HS-5 (cell line): ENCODE results near the gene PHACTR3.

ENCODE experiments used
- DNase-seq: peaks from one replicate; pipeline ENCODE4 v3.0.0-alpha.2; 2012; ENCODE audit warnings: low read depth

The PHACTR3 gene

GRCh38 chr20:59574308-59574707 lies 30.0 kb upstream of the PHACTR3 start:
- no peak for DNase-seq

- DNase-seq, result no peak
These were observed 29.1 kb upstream of the PHACTR3 start for GRCh38 chr20:59575216-59575615.

- DNase-seq, result no peak
These were observed 28.7 kb upstream of the PHACTR3 start for GRCh38 chr20:59575653-59576052.

GRCh38 chr20:59576216-59576953 lies 28.0 kb upstream of the PHACTR3 start:
- DNase-seq, result no peak

GRCh38 chr20:59577037-59577808 lies 27.1 kb upstream of the PHACTR3 start:
- no peak for DNase-seq

DNA sequence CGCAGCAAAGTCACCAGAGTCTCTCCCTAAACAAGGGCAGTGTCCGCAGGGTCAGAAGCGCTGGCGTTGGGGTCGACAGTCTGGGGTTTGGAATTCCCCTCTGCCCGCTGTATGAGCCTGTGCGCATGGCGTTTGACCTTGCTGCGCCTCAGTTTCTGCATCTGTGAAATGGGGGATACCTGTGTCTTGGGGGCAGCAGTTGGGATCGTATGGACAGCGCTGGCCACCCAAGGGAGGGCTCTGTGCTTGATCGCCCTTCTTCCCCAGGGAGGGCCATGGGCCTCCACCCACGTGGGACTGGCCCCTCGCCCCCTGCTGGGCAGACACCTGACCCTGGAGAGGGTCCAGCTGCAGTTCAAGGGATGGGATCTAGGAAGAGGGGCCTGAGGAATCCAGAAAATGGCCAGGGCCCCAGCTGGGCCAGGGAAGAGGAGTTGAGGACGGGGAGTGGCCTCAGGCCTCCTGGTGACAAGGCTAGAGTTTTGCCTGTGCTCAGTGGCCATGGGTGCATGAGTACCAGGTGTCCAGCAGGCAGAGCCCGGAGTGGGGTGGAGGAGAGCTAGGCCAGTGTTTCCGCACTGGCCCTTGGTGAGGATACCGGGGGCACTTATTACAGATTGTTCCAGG lies 26.4 kb upstream of the PHACTR3 start:
- no peak for DNase-seq

- DNase-seq, result no peak
These were observed 25.6 kb upstream of the PHACTR3 start for GRCh38 chr20:59578436-59579403.

DNA sequence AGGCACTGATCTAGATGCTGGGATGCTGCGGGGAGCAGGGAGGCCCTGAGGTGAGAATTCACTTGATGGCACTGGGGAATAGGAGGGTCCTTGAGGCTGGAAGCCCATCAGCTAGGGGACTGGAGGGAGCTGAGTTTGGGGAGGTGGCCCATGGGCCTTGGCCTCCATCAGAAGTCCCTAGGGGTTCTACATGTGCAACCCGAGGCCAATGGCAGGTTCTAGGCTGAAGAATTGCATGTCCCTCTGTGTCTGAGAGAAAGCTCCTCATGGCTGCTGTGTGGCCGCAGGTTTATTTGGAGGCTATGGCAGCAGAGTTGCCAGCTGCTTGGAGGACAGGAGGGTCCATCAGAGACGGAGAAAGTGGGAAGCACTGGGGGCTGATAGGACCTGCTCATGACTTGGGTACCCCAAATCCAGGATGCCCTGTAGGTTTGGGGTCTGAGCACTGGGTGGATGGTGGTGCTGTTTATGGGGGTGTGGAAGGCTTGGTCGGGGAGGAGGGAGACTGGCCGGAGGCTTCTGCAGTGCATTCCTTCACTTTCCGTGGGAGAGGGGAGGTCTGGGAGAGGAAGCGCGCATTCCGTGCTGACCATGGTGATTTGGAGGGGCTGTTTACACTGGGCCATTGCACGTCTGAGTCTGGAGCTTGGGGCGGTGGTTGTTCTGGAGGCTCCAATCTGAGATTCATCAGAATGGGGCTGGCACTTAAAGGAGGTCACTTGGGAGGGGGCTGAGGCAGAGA lies 24.8 kb upstream of the PHACTR3 start:
- DNase-seq, result no peak

DNA sequence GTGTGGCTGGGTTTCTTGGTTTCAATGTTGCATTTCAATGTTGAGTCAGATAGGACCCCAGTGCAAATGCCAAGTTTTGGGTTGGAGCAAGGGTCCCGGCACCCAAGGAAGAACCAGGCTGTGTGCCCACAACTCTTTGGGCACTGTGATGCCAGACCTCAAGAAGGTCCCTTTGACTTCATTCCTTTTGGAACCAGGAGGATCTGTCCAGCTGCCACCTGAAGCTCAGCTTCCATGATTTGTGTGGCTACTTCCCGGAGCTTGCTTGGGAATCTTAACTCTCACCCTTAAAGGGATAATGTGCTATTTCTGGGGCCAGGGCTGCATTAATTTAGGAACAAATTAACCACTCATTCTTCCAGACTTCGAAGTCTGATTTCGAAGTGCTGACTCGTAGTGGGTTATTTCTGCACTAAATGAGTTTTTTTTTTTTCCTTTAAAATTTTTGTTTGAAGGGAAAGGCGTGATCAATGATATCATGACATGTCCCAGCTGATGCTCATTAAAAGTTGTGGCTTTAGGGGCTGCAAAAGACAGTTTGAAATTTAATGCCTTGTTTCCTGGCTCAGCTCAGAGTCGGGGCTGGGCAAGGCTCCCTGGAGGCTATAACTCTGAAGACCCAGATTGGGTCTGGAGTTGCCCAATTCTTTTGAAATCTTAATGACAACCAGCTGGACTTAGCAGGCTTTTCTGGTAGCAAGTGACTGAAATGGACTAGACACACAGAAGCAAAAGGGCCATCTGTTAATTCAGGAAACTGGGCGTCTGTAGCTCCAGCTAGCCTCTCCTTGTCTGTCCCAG lies 24.0 kb upstream of the PHACTR3 start:
- DNase-seq, result peak; percentile 14

GRCh38 chr20:59580991-59581401 lies 23.3 kb upstream of the PHACTR3 start:
- DNase-seq, result no peak

DNA sequence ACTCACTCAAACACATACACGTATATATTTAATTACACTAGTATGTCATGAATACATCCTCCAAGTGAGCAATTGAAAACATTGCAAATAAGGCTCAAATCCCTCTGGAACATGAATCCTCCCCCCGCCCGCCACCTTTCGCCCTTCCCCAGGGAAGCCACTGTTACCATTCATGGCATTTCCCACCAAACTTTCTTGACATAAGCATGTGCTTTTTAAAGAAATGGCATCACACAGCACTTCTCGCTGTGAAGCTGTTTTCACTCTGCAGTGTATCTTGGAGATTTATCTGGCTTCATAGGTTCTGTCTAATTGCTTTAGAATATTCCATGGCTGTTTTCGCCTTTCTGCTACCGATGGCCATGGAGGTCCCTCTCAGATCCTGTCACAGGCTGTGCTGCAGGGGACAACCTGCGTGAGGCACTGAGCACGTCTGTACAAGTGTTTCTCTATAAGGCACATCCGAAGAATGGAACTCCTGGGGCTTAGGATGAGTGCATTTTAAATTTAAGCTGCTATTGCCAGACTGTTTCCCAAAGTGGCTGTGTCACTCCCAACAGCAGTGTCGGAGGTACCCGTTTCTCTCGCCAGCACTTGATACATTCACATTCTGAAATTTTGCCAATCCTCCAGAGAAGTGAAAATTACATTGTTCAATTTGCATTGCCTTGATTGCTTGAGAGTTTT lies 22.2 kb upstream of the PHACTR3 start:
- no peak for DNase-seq

- no peak for DNase-seq
These were observed 20.7 kb upstream of the PHACTR3 start for GRCh38 chr20:59583428-59584277.

DNA sequence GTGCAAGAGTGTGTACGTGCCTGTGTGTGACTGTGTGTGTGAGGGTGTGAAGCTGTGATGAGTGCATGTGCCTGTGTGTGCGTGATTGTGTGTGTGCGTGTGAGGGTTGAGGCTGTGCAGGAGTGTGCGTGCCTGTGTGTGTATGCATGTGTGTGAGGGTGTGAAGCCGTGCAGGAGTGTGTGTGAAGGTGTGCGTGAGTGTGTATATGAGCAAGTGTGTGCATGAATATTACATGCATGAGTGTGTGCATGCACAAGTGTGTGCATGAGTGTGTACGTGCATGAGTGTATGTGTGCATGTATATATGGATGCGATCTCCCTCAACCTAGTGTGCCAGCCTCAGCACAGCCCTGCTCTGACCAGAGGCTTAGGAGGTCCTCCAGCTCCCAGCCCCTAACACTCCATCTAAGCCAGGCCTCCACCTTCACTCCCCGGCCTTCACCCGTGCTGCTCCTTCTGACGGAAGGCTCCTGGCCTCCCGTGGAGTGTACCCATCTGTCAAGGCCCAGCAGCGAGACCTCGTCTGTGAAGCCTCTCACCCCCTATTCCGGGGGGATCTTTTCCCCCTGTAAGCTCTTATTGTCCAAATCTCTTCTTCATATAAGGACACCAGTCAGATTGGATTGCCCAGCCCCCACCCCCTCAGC lies 19.9 kb upstream of the PHACTR3 start:
- no peak for DNase-seq

- no peak for DNase-seq
These were observed 18.5 kb upstream of the PHACTR3 start for GRCh38 chr20:59585714-59586409.

GRCh38 chr20:59586613-59587012 lies 17.7 kb upstream of the PHACTR3 start:
- DNase-seq, result no peak

- no peak for DNase-seq
These were observed 16.8 kb upstream of the PHACTR3 start for GRCh38 chr20:59587570-59587969.

DNA sequence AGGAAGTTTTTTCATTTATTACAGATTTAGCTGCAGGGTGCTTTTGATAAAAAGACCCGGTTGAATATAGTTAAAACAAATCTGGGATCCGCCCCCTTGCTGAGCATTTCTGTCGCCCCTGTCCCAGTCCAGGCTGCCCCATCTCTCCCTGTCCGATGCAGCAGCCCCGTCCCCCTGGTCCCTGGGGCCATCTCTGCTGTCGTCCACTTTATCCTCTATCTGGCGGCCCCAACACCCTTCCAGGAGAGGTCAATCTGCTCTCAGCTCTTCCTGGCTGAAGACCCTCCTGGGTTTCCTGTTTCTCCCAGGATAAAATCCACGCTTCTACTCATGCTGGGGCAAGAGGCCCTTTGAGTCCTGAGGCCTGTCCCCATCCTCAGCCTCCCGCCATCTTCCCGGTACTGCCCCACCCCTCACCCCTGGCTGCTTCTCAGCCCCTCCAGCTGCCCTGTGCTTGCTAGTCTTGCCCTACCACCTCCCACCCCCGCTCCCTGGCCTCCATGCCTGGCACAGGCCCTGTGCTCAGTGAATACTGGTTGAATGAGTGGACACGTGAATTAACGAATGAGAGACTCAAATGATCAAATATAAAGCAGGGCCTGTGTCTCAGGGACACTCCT lies 16.0 kb upstream of the PHACTR3 start:
- no peak for DNase-seq
